HEK293T (cell line): ENCODE results near the gene EDN2.

Experiments used
- ARNT ChIP-seq: fragments of 450-650 bp; IDR thresholded peaks from 2 replicates; pipeline ENCODE4 v1.6.1; 2017; ENCODE audit warnings: mild to moderate bottlenecking
- BHLHE40 ChIP-seq: fragments of 450-650 bp; IDR thresholded peaks from 2 replicates; pipeline ENCODE4 v1.6.1; 2016; ENCODE audit warnings: mild to moderate bottlenecking, moderate library complexity, borderline replicate concordance
- CTBP1 ChIP-seq: fragments of 450-650 bp; IDR thresholded peaks from 2 replicates; pipeline ENCODE4 v1.6.1; 2016; ENCODE audit warnings: borderline replicate concordance
- FOXA1 ChIP-seq: fragments of 450-650 bp; IDR thresholded peaks from 2 replicates; pipeline ENCODE4 v1.6.1; 2016; ENCODE audit warnings: mild to moderate bottlenecking
- FOXK2 ChIP-seq: fragments of 450-650 bp; IDR thresholded peaks from 2 replicates; pipeline ENCODE4 v1.6.1; 2016; ENCODE audit warnings: mild to moderate bottlenecking
- FOXM1 ChIP-seq: fragments of 450-650 bp; IDR thresholded peaks from 2 replicates; pipeline ENCODE4 v1.6.1; 2017; ENCODE audit warnings: mild to moderate bottlenecking, borderline replicate concordance
- HDGF ChIP-seq: fragments of 450-650 bp; IDR thresholded peaks from 2 replicates; pipeline ENCODE4 v1.6.1; 2017; ENCODE audit warnings: antibody characterized with exemption, borderline replicate concordance
- L3MBTL2 ChIP-seq: fragments of 450-650 bp; conservative IDR thresholded peaks from 2 replicates; pipeline ENCODE4 v1.6.1; 2016; ENCODE audit warnings: mild to moderate bottlenecking
- SP1 ChIP-seq: fragments of 450-650 bp; IDR thresholded peaks from 2 replicates; pipeline ENCODE4 v1.6.1; 2017
- SUZ12 ChIP-seq: fragments of 450-650 bp; IDR thresholded peaks from 2 replicates; pipeline ENCODE4 v1.6.1; 2016; ENCODE audit warnings: mild to moderate bottlenecking
- TARDBP ChIP-seq: fragments of 450-650 bp; IDR thresholded peaks from 2 replicates; pipeline ENCODE4 v1.6.1; 2016
- ZNF384 ChIP-seq: fragments of 450-650 bp; IDR thresholded peaks from 2 replicates; pipeline ENCODE4 v1.6.1; 2016
- TF ChIP-seq, protein P1 (sequence below): fragments of 450-650 bp; IDR thresholded peaks from 2 replicates; pipeline ENCODE4 v1.6.1; 2016

DNA sequence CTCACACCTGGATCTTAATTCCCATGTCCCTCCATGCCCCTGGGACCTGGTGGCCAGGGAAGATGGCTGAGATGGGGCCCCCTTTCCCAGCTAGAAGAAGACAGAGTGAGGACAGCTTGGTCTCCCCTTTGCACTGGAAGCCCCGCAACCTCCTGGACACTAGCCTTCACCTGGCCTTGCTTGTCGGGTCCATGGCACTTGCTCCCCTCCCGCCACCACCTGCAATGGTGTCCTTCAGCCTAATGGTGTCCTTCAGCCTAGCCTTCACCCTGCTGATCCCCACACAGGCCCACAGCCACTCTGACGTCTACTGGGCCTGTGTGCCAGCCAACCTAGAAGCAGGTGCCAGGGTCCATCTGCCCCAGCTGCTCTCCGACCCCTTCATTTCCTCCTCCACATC lies 45.9 kb upstream of the EDN2 start:
- TF ChIP-seq ARNT (no peak), TARDBP (no peak), L3MBTL2 (no peak), FOXA1 (no peak), FOXK2 (no peak), SP1 (no peak), HDGF (no peak), ZNF384 (no peak), CTBP1 (no peak), BHLHE40 (no peak), SUZ12 (no peak), FOXM1 (no peak)
- TF ChIP-seq, protein P1, sequence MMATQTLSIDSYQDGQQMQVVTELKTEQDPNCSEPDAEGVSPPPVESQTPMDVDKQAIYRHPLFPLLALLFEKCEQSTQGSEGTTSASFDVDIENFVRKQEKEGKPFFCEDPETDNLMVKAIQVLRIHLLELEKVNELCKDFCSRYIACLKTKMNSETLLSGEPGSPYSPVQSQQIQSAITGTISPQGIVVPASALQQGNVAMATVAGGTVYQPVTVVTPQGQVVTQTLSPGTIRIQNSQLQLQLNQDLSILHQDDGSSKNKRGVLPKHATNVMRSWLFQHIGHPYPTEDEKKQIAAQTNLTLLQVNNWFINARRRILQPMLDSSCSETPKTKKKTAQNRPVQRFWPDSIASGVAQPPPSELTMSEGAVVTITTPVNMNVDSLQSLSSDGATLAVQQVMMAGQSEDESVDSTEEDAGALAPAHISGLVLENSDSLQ, result no peak
